BE2C (cell line): ENCODE measurements around the gene PDE5A.
"Not testable (repeated sequence)": the region's sequence is repeated elsewhere in the genome, so short reads cannot be mapped to it uniquely, and the experiment has no call there.

ENCODE experiments used
- DNase-seq: peaks from one replicate; pipeline ENCODE4 v3.0.0-alpha.2; 2020
- H3K27me3 ChIP-seq: fragments of 250-450 bp; sonication (Bioruptor Pico); 2 replicates; pipeline ENCODE4 v1.5.1; 2020; ENCODE audit warnings: mild to moderate bottlenecking
- H3K36me3 ChIP-seq: fragments of 250-450 bp; sonication (Bioruptor Pico); 2 replicates; pipeline ENCODE4 v1.5.1; 2020; ENCODE audit warnings: mild to moderate bottlenecking
- H3K4me1 ChIP-seq: fragments of 250-450 bp; sonication (Bioruptor Pico); 2 replicates; pipeline ENCODE4 v1.5.1; 2020
- H3K4me3 ChIP-seq: 2 replicates; pipeline ENCODE4 v1.5.1; 2011; ENCODE audit warnings: low read depth, low read length
- H3K9me3 ChIP-seq: fragments of 250-450 bp; sonication (Bioruptor Pico); 2 replicates; pipeline ENCODE4 v1.5.1; 2020
- CTCF ChIP-seq: IDR thresholded peaks from 2 replicates; pipeline ENCODE4 v1.5.1; 2012; ENCODE audit warnings: mild to moderate bottlenecking, low read depth, low read length

PDE5A gene

GRCh38 chr4:119478446-119479179 is 150.0 kb downstream of the PDE5A start:
- Histone ChIP-seq H3K9me3 (no peaks in the 10 kb centered on the region), H3K36me3 (peaks cover 17% of the 10 kb centered on the region), H3K4me1 (no peaks in the 10 kb centered on the region), H3K4me3 (no peak overlapping the region), H3K27me3 (no peaks in the 10 kb centered on the region)
- DNase-seq = no peak
- TF ChIP-seq CTCF = no peak

- Histone ChIP-seq H3K27me3 (no peaks in the 10 kb centered on the region), H3K4me3 (no peak overlapping the region), H3K36me3 (peaks cover 17% of the 10 kb centered on the region), H3K9me3 (no peaks in the 10 kb centered on the region), H3K4me1 (no peaks in the 10 kb centered on the region)
- TF ChIP-seq CTCF = no peak
- no peak for DNase-seq
These were observed 151.1 kb downstream of the PDE5A start for GRCh38 chr4:119477412-119478053.

GRCh38 chr4:119471259-119471658 is 157.3 kb downstream of the PDE5A start:
- no peak for TF ChIP-seq CTCF
- no peak for DNase-seq
- Histone ChIP-seq H3K4me3 (no peak overlapping the region), H3K27me3 (no peaks in the 10 kb centered on the region), H3K36me3 (peaks cover 12% of the 10 kb centered on the region), H3K4me1 (no peaks in the 10 kb centered on the region), H3K9me3 (no peaks in the 10 kb centered on the region)

- not testable (repeated sequence) for DNase-seq, H3K27me3 ChIP-seq, H3K4me3 ChIP-seq, H3K36me3 ChIP-seq, H3K9me3 ChIP-seq, H3K4me1 ChIP-seq
These were observed 157.9 kb downstream of the PDE5A start for GRCh38 chr4:119470737-119471063.

GRCh38 chr4:119470021-119470736 is 158.4 kb downstream of the PDE5A start:
- not testable (repeated sequence) for H3K27me3 ChIP-seq, H3K4me3 ChIP-seq, H3K4me1 ChIP-seq, DNase-seq, H3K36me3 ChIP-seq, H3K9me3 ChIP-seq

- not testable (repeated sequence) for H3K4me1 ChIP-seq, H3K27me3 ChIP-seq, DNase-seq, H3K36me3 ChIP-seq, H3K9me3 ChIP-seq, H3K4me3 ChIP-seq
These were observed 159.6 kb downstream of the PDE5A start for GRCh38 chr4:119469039-119469438.

GRCh38 chr4:119462733-119463132 is 165.9 kb downstream of the PDE5A start:
- H3K27me3 ChIP-seq, H3K9me3 ChIP-seq, H3K36me3 ChIP-seq, H3K4me1 ChIP-seq, H3K4me3 ChIP-seq: not testable (repeated sequence)
- peak; percentile 37 for DNase-seq
- TF ChIP-seq CTCF = peak; percentile 19

- H3K36me3 ChIP-seq, H3K9me3 ChIP-seq, DNase-seq, H3K4me1 ChIP-seq, H3K27me3 ChIP-seq: not testable (repeated sequence)
- H3K4me3 ChIP-seq = peak overlapping the region; percentile 58
These were observed 172.9 kb downstream of the PDE5A start for GRCh38 chr4:119455734-119456133.
